ENCODE data around the gene ACSF3.

GRCh38 chr16:89149386-89149785, 55.7 kb downstream of the ACSF3 start:
- no peak for TF ChIP-seq CTCF (IDR thresholded peaks at IDR 0.05)
- TF ChIP-seq EZH2 (IDR thresholded peaks at IDR 0.05; ENCODE audit: borderline replicate concordance, insufficient read depth, low read depth, low read length, poor library complexity, severe bottlenecking), result no peak

All from B cell (primary cell).